LNCAP (cell line): ENCODE results near the gene ADAM8.

ENCODE experiments used
- CTCF ChIP-seq: fragments of 450-650 bp; IDR thresholded peaks from 2 replicates; pipeline ENCODE4 v1.5.1; 2017; ENCODE audit warnings: mild to moderate bottlenecking

ADAM8 gene

GRCh38 chr10:133316266-133316665, 39.6 kb upstream of the ADAM8 start:
- no peak for TF ChIP-seq CTCF

- no peak for TF ChIP-seq CTCF
Observed at GRCh38 chr10:133315847-133316246, 39.2 kb upstream of the ADAM8 start.

- no peak for TF ChIP-seq CTCF
Observed at GRCh38 chr10:133314911-133315310, 38.2 kb upstream of the ADAM8 start.

- TF ChIP-seq CTCF: no peak
Observed at GRCh38 chr10:133313192-133313591, 36.5 kb upstream of the ADAM8 start.

GRCh38 chr10:133312769-133313145, 36.1 kb upstream of the ADAM8 start:
- no peak for TF ChIP-seq CTCF

- no peak for TF ChIP-seq CTCF
Observed at GRCh38 chr10:133312016-133312768, 35.5 kb upstream of the ADAM8 start.

GRCh38 chr10:133311570-133311969, 34.9 kb upstream of the ADAM8 start:
- no peak for TF ChIP-seq CTCF

GRCh38 chr10:133310789-133311188, 34.1 kb upstream of the ADAM8 start:
- no peak for TF ChIP-seq CTCF
